GM20000 (cell line): ENCODE results near the gene KBTBD13.
A peak's percentile ranks its signal among the peaks of the same experiment; 100 is the strongest.
"Not testable (repeated sequence)": the region's sequence is repeated elsewhere in the genome, so short reads cannot be mapped to it uniquely, and the experiment has no call there.

Experiments
- DNase-seq: peaks from one replicate; pipeline ENCODE4 v3.0.0; 2012; ENCODE audit warnings: low spot score
- CTCF ChIP-seq: IDR thresholded peaks from 2 replicates; pipeline ENCODE4 v1.5.1; 2012; ENCODE audit warnings: mild to moderate bottlenecking, control low read depth; ENCODE audit errors: extremely low read depth, missing control alignments

KBTBD13 gene

GRCh38 chr15:65069779-65070546 is 6.6 kb upstream of the KBTBD13 start:
- DNase-seq, result no peak
- no peak for TF ChIP-seq CTCF

GRCh38 chr15:65071381-65071811 is 5.2 kb upstream of the KBTBD13 start:
- no peak for DNase-seq
- TF ChIP-seq CTCF, result no peak

GRCh38 chr15:65072027-65072426 is 4.5 kb upstream of the KBTBD13 start:
- DNase-seq, result no peak
- no peak for TF ChIP-seq CTCF

- no peak for DNase-seq
- TF ChIP-seq CTCF, result no peak
Observed at GRCh38 chr15:65072617-65073016, 3.9 kb upstream of the KBTBD13 start.

GRCh38 chr15:65074946-65075345 is 1.6 kb upstream of the KBTBD13 start:
- DNase-seq, result not testable (repeated sequence)

GRCh38 chr15:65075607-65076395 is 745 bp upstream of the KBTBD13 start:
- DNase-seq, result not testable (repeated sequence)

GRCh38 chr15:65077291-65077980 is 890 bp downstream of the KBTBD13 start:
- no peak for TF ChIP-seq CTCF
- no peak for DNase-seq

GRCh38 chr15:65077981-65078352 is 1.4 kb downstream of the KBTBD13 start:
- DNase-seq, result peak; percentile 82
- peak; percentile 75 for TF ChIP-seq CTCF
